ENCODE data around the gene SERPINA5.
"Not testable (repeated sequence)": the region's sequence is repeated elsewhere in the genome, so short reads cannot be mapped to it uniquely, and the experiment has no call there.

SERPINA5 gene

GRCh38 chr14:94575730-94576585 lies 5.3 kb upstream of the SERPINA5 start:
- peak; percentile 31 for DNase-seq (ENCODE audit: low spot score)

DNA sequence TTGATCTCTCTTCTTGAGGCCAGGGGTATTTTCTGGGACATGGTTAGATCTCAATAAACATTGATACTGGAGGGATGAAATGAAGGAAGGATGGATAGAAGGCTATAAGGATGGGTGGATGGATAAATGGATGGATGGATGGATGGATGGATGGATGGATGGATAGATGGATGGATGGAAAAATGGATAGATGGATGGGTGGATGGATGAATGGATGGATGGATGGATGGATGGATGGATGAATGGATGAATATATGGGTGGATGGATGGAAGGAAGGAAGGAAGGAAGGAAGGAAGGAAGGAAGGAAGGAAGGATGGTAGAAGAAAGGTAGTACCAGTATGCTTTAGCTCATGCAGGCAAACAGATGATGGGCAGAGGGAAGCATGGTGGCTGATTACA lies 3.8 kb upstream of the SERPINA5 start:
- not testable (repeated sequence) for DNase-seq (ENCODE audit: low spot score)

- DNase-seq (ENCODE audit: low spot score), result no peak
Measured at GRCh38 chr14:94578712-94579111, 2.5 kb upstream of the SERPINA5 start.

DNA sequence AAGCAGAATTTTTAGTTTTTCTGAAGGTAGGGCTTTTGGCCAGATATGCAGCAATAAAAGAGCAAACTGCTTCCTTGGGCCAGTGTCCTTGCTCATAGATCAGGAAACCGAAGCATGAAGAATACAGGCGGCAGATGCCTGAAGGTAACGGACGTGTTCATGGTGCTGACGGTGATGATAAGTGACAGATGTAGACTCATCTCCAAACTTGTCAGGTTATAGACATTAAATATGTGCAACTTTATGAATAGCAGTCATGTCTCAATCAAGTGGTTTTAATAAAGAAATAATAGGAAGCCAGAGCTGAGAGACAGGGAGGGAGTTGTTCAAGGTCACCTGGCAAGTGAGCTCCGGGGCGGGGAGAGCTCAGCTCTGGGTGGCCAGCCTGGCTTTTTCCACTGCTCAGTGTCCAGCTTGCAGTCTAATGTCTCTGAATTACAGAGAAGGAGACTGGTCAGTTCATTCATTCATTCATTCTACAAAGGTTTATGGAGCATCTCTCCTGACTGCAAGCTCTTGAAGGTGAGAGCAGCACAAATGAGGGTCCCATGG lies 1.0 kb downstream of the SERPINA5 start:
- DNase-seq (ENCODE audit: low spot score), result no peak

DNA sequence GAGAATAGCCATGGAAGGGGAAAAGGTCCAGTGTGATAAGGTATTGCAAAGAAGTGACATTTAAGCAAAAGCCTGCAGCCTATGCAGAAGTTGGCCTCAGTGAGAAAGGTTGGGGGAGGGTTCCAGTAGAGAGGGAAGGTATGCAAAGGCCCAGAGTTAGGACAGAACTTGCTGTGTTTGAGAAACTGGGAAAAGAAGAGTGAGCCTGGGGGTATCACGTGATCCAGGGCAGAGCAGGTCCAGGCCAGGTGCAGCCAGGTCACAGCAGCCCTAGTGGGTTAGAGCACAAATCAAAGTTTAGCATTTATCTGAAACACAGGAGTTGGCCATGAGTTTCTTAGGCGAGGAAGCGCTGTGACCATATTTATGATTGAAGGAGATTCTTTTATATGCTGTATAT lies 1.6 kb downstream of the SERPINA5 start:
- DNase-seq (ENCODE audit: low spot score), result no peak

DNA sequence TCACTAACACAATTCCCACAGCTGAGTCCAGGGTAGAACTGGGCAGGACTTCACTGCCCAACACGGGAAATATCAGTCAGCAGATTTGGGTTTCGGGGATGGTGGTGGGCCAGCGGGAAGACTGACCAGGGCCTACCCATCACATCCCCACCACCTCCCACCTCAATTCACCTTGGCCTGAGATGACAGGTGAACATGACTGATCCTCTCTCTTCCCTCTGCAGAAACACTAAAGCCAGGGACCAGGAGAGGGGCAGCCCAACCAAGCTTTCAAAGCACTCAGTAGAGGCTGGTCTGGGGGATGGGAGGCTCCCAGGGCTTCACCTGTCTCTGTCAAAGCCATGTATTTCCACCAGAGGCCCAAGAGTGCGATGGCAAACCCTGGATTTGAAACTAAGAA lies 2.3 kb downstream of the SERPINA5 start:
- DNase-seq (ENCODE audit: low spot score), result no peak

GRCh38 chr14:94584591-94585280 lies 3.5 kb downstream of the SERPINA5 start:
- no peak for DNase-seq (ENCODE audit: low spot score)

GRCh38 chr14:94586635-94587034 lies 5.4 kb downstream of the SERPINA5 start:
- DNase-seq (ENCODE audit: low spot score), result no peak

DNA sequence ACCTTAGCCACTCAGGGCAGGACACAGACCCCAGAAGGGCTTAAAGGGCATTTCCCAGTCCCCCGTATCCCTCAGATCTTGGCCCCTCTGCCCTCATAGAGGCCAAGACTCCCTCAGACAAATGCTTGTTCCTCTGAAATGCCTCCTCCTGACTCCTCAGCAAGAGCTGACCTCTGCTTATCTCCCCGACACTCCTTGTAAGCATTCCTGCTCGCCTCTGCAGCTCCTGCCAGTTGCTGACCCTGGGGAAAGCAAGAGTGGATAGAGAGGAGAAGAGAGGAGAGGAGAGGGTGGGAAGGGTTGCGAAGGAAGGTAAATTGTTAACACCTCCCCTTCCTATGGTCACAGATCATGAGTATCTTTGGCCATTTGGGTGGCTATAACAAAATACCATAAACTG lies 7.1 kb downstream of the SERPINA5 start:
- no peak for DNase-seq (ENCODE audit: low spot score)

- no peak for DNase-seq (ENCODE audit: low spot score)
Measured at GRCh38 chr14:94591073-94591472, 9.8 kb downstream of the SERPINA5 start.

GRCh38 chr14:94591871-94592270 lies 10.6 kb downstream of the SERPINA5 start:
- no peak for DNase-seq (ENCODE audit: low spot score)

GRCh38 chr14:94592457-94592856 lies 11.2 kb downstream of the SERPINA5 start:
- DNase-seq (ENCODE audit: low spot score), result no peak

DNA sequence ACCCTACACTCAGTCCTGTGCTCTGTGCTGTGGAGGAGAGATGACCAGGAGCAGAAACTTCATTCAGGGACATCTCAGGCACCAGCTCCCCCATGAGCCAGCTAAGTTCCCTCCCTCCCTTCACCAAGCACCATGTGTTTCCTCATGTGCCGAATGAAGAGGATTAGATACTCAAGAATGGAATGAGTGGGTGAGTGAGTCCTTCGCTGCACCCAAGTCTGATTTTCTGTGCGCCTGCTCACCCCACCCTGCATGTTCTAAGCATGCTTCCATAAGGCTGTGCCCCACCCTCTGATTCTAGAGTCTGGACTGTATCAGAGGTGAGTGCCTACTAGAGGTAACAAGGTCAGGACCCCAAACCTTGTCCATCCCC lies 12.1 kb downstream of the SERPINA5 start:
- no peak for DNase-seq (ENCODE audit: low spot score)

DNA sequence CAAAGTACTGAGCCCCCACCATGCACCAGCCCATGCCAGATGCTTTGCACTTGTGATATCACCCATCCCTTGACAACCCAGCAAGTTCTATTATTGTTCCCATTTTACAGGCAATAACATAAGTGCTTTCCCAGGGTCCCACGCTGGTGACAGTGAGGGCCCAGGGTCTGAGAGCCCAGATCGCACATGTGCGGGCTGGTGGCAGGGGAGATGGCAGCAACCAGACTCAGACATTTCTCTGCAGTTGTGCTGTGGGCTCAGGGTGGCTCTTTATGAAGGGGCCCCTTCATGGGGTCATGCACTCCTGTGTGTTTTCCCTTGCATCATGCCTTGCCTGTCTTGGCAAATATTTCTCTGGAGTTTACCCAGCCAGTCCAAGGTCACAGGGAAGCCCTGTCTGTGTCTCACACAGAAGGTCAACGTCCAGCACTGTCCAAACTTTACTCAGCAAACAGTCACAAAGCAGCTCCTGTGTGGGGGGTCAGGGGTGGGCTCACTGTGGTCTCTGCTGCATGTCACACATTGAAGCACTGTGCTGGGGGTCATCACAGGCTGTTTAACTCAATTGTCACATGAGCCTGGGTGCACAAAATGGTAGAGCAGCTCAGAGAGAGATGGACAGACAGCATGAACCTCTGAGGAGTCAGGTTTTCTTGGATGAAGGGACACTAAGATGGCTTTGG lies 12.7 kb downstream of the SERPINA5 start:
- no peak for DNase-seq (ENCODE audit: low spot score)

DNA sequence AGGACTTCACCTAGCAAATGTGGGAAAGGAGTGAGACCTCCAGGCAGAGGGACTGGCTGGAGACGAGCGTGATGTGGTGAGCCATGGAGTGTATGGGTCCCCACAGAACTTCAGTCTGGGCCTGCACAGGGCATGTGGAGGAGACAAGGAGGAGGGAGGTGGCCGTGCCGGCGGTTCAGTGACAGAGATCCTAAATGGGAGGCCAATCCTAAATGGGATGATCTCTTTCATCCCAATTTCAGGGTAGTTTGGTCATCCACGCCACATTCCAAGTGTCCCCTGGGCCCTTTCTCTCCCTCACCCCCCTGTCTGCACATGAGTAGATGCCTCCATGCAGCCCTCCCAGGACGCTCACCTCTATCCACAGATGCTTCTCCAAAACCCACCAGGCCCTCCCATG lies 13.2 kb downstream of the SERPINA5 start:
- no peak for DNase-seq (ENCODE audit: low spot score)

- no peak for DNase-seq (ENCODE audit: low spot score)
Measured at GRCh38 chr14:94595912-94596311, 14.7 kb downstream of the SERPINA5 start.

DNA sequence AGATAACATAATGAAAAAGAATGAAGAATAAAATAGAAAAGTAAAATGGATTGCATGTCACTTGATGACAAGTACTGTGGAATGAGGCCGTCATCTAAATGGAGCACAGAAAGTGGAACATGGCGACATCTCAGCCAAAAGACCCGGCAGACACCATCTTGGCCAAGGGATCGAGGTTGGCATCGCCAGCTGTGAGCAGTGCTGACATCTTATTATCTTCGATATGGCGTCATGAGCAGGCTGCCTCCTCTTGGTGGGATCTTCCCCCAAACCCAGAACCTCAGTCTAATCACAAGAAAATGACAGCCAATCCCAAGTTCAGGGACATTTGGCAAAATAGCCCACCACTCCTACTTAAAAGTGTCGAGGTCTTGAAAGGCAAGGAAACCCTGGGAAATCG lies 15.1 kb downstream of the SERPINA5 start:
- no peak for DNase-seq (ENCODE audit: low spot score)

GRCh38 chr14:94597788-94598187 lies 16.6 kb downstream of the SERPINA5 start:
- no peak for DNase-seq (ENCODE audit: low spot score)

GRCh38 chr14:94598506-94598815 lies 17.2 kb downstream of the SERPINA5 start:
- no peak for DNase-seq (ENCODE audit: low spot score)

DNA sequence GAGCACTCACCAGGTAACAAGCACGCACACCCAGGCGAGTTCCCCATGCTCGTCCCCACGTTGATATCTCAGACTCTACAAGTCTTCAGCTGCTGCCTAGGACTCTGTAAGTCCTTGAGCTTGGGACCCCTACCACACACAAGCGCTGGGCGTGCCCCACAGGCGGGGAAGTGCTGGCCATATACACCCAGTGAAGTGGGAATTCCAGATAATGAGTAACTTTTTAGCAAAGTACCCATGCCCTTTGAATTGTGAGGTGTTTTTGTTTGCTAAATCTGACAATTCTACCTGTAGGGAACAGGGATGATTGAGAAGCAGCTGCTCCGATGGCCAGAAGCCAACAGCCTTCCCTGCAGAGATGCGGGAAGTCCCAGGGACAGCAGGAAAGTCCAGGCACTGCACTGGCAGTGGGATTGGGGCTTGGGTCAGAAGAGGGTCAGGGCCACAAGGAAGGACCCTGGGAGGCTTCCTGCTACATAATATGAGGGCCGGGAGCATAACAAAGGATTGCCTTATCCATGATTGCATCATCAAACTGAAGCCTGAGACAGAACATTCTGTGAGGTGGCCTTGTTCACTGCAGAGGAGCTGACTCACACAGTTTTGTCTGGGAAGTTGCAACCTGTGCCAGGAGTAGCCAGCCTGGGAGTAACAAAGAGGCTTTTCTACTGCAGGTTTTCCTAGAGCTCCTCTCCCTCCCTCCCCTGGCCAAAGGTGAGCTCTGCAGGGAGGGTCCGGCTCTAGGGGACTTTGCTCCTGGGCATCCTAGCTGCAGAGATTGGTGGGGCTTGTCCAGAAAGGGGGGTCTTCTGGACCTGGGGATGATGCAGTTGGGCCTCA lies 17.8 kb downstream of the SERPINA5 start:
- peak; percentile 88 for DNase-seq (ENCODE audit: low spot score)

GRCh38 chr14:94599656-94600004 lies 18.4 kb downstream of the SERPINA5 start:
- DNase-seq (ENCODE audit: low spot score), result no peak

DNA sequence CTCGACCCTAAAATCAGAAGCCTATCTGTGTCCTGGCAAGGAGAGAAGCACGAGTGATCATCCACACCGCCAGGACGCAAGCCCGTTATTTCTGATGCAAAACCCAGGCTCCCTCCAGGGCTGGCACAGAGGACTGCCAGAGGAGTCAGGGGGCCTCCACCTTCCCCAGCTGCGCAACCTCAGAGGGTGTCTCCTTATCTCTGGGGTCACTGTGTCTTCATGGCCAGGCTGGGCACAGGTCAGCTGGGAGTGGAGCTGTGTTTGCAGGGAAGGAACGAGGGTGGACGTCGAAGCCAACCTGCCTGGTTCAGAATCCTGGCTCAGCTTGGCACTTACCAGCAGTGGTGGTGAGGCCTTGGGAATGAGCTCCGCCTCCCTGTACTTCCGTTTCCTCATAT lies 18.9 kb downstream of the SERPINA5 start:
- DNase-seq (ENCODE audit: low spot score), result no peak
